H1 (cell line): Measurements from ENCODE around the gene UROC1. TPM values are rescaled to one million over a fixed set of nuclear protein-coding genes. Genes with fewer than 3 reads are reported as not detected.

Experiments
- CTCF ChIA-PET: fragments of 300-600 bp; sonication (Branson Sonifier 250); formaldehyde crosslinking; loops from one replicate; lab custom pipeline; 2021; ENCODE audit not compliant: partially characterized antibody; lab: Charles Lee
- POLR2A ChIA-PET: fragments of 300-600 bp; sonication (Branson Sonifier 250); formaldehyde crosslinking; loops from one replicate; lab custom pipeline; 2021; ENCODE audit warnings: inconsistent platforms; ENCODE audit not compliant: partially characterized antibody; lab: Charles Lee
- DNase-seq, 2 experiments: peaks; one replicate each; pipeline versions ENCODE4 v3.0.0 to v3.0.0-alpha.2; 2010 to 2022; ENCODE audit warnings: low spot score in 2 of 2, low read depth in 1 of 2, mixed read lengths in 1 of 2
- FAIRE-seq: peaks from 2 replicates; lab custom pipeline; 2011; peaks lifted over from hg19 to GRCh38; lab: Jason Lieb, UNC
- H2AFZ ChIP-seq: 2 replicates; pipeline ENCODE4 v1.8.1; 2012; ENCODE audit warnings: low read length, inconsistent platforms
- H2AK5ac ChIP-seq: 2 replicates; pipeline ENCODE4 v1.6.1; 2013; ENCODE audit warnings: low read depth, low read length
- H2BK120ac ChIP-seq: replicated peaks from 2 replicates; pipeline ENCODE3; 2013; ENCODE audit warnings: low read depth, low read length, inconsistent platforms
- H2BK12ac ChIP-seq: 2 replicates; pipeline ENCODE4 v1.6.1; 2013; ENCODE audit warnings: low read depth, low read length
- H2BK15ac ChIP-seq: 2 replicates; pipeline ENCODE4 v1.6.1; 2013; ENCODE audit warnings: low read length
- H2BK20ac ChIP-seq: 2 replicates; pipeline ENCODE4 v1.6.1; 2013; ENCODE audit warnings: low read length
- H2BK5ac ChIP-seq: 2 replicates; pipeline ENCODE4 v1.6.1; 2013; ENCODE audit warnings: low read depth, low read length
- H3K14ac ChIP-seq: 2 replicates; pipeline ENCODE4 v1.6.1; 2013; ENCODE audit warnings: inconsistent platforms; ENCODE audit not compliant: insufficient read length
- H3K18ac ChIP-seq: 2 replicates; pipeline ENCODE4 v1.6.1; 2013; ENCODE audit warnings: low read length; ENCODE audit errors: extremely low read depth
- H3K23ac ChIP-seq: 2 replicates; pipeline ENCODE4 v1.6.1; 2013; ENCODE audit warnings: inconsistent platforms; ENCODE audit not compliant: insufficient read length
- H3K23me2 ChIP-seq: 2 replicates; pipeline ENCODE4 v1.6.1; 2013; ENCODE audit warnings: low read depth, low read length
- H3K27ac ChIP-seq: 2 replicates; pipeline ENCODE4 v1.6.1; 2011; ENCODE audit warnings: low read depth, low read length, inconsistent platforms
- H3K27me3 ChIP-seq, 4 experiments: replicated peaks in 1 of 4; 1 replicate in 1 of 4; 2 replicates in 3 of 4; pipeline versions ENCODE4 v1.6.1 to v1.8.1; 2011 to 2013; ENCODE audit warnings: low read length in 3 of 4, mild to moderate bottlenecking in 3 of 4, inconsistent platforms in 2 of 4, mixed read lengths in 2 of 4, moderate library complexity in 1 of 4; ENCODE audit not compliant: control insufficient read depth in 3 of 4, insufficient read depth in 3 of 4; ENCODE audit errors: extremely low read depth in 1 of 4
- H3K36me3 ChIP-seq, 4 experiments: 2 replicates each; pipeline versions ENCODE4 v1.6.1 to v1.8.1; 2011 to 2013; ENCODE audit warnings: mild to moderate bottlenecking in 4 of 4, low read length in 3 of 4, moderate library complexity in 2 of 4, control low read depth in 1 of 4, inconsistent platforms in 1 of 4; ENCODE audit not compliant: insufficient read depth in 4 of 4, control insufficient read depth in 2 of 4
- H3K4ac ChIP-seq: replicated peaks from 2 replicates; pipeline ENCODE3; 2013; ENCODE audit warnings: low read length, low read depth, mixed read lengths, inconsistent platforms; ENCODE audit not compliant: insufficient read length
- H3K4me1 ChIP-seq, 4 experiments: replicated peaks in 1 of 4; 1 replicate in 1 of 4; 2 replicates in 3 of 4; pipeline versions ENCODE4 v1.6.1 to v1.8.1; 2011 to 2013; ENCODE audit warnings: low read length in 3 of 4, inconsistent platforms in 2 of 4, mixed read lengths in 1 of 4; ENCODE audit not compliant: insufficient read depth in 4 of 4, control insufficient read depth in 3 of 4
- H3K4me2 ChIP-seq, 2 experiments: 2 replicates each; pipeline versions ENCODE4 v1.6.1 to v1.8.1; 2011 to 2013; ENCODE audit warnings: low read depth in 2 of 2, low read length in 2 of 2, control low read depth in 1 of 2, inconsistent platforms in 1 of 2, mild to moderate bottlenecking in 1 of 2; ENCODE audit not compliant: insufficient read depth in 1 of 2
- H3K4me3 ChIP-seq, 4 experiments: fragments of 200-600, 300-600 bp in 1 of 4; sonication (generic), shearing (Covaris generic), sonication (Bioruptor Twin) in 1 of 4; 2 replicates each; pipeline versions ENCODE4 v1.5.1 to v1.8.1; 2011 to 2016; ENCODE audit warnings: low read length in 4 of 4, low read depth in 3 of 4, control low read depth in 2 of 4, inconsistent platforms in 2 of 4, mild to moderate bottlenecking in 2 of 4, mixed read lengths in 1 of 4, moderate library complexity in 1 of 4; ENCODE audit not compliant: insufficient read depth in 2 of 4; ENCODE audit errors: extremely low read depth in 1 of 4
- H3K56ac ChIP-seq: replicated peaks from 2 replicates; pipeline ENCODE3; 2013; ENCODE audit warnings: low read depth, mild to moderate bottlenecking, mixed read lengths, low read length, inconsistent platforms; ENCODE audit not compliant: insufficient read length
- H3K79me1 ChIP-seq: 2 replicates; pipeline ENCODE4 v1.6.1; 2013; ENCODE audit warnings: low read depth, low read length, control low read depth
- H3K79me2 ChIP-seq, 2 experiments: 2 replicates each; pipeline versions ENCODE4 v1.6.1 to v1.8.1; 2012 to 2013; ENCODE audit warnings: low read length in 2 of 2, mild to moderate bottlenecking in 2 of 2, inconsistent platforms in 1 of 2; ENCODE audit not compliant: insufficient read depth in 2 of 2, control insufficient read depth in 1 of 2
- H3K9ac ChIP-seq, 4 experiments: replicated peaks in 1 of 4; 1 replicate in 1 of 4; 2 replicates in 3 of 4; pipeline versions ENCODE4 v1.6.1 to v1.8.1; 2011 to 2013; ENCODE audit warnings: low read depth in 3 of 4, low read length in 3 of 4, control low read depth in 2 of 4, mild to moderate bottlenecking in 2 of 4, moderate library complexity in 2 of 4, inconsistent platforms in 1 of 4; ENCODE audit errors: extremely low read depth in 1 of 4
- H3K9me3 ChIP-seq, 2 experiments: 2 replicates each; pipeline versions ENCODE4 v1.6.1 to v1.8.1; 2012 to 2013; ENCODE audit warnings: mild to moderate bottlenecking in 2 of 2, moderate library complexity in 2 of 2, control low read depth in 1 of 2, inconsistent platforms in 1 of 2, low read depth in 1 of 2, low read length in 1 of 2, mixed read lengths in 1 of 2; ENCODE audit not compliant: insufficient read depth in 2 of 2
- H4K20me1 ChIP-seq, 2 experiments: replicated peaks in 1 of 2; 2 replicates each; pipeline versions ENCODE3 to v1.8.1; 2011 to 2013; ENCODE audit warnings: inconsistent platforms in 2 of 2, low read length in 2 of 2, mild to moderate bottlenecking in 1 of 2; ENCODE audit not compliant: insufficient read depth in 2 of 2, control insufficient read depth in 1 of 2
- H4K5ac ChIP-seq: 2 replicates; pipeline ENCODE4 v1.6.1; 2013; ENCODE audit warnings: low read length, low read depth, mixed read lengths, inconsistent platforms; ENCODE audit not compliant: insufficient read length
- H4K8ac ChIP-seq: 2 replicates; pipeline ENCODE4 v1.8.0; 2013; ENCODE audit warnings: mild to moderate bottlenecking, moderate library complexity, low read length, inconsistent platforms; ENCODE audit not compliant: insufficient read depth; ENCODE audit errors: extremely low read depth
- H4K91ac ChIP-seq: replicated peaks from 2 replicates; pipeline ENCODE3; 2013; ENCODE audit warnings: low read length, mixed read lengths, inconsistent platforms; ENCODE audit not compliant: insufficient read length
- ASH2L ChIP-seq: fragments of 200-600, 300-600 bp; sonication (generic); IDR thresholded peaks from one replicate; pipeline ENCODE4 v1.7.1; 2017; ENCODE audit warnings: low read length
- CBX5 ChIP-seq: fragments of 300-800, 300-1000 bp; sonication (generic); IDR thresholded peaks from 2 replicates; pipeline ENCODE4 v1.7.1; 2016; ENCODE audit warnings: antibody characterized with exemption, low read length, low read depth
- HDAC2 ChIP-seq, 2 experiments: fragments of 300-600 bp in 1 of 2; sonication (generic) in 1 of 2; IDR thresholded peaks; 2 replicates each; pipeline ENCODE4 v1.6.1; 2011 to 2012; ENCODE audit warnings: low read depth in 2 of 2, low read length in 2 of 2, mild to moderate bottlenecking in 2 of 2, moderate library complexity in 2 of 2, borderline replicate concordance in 1 of 2, inconsistent platforms in 1 of 2
- NANOG ChIP-seq: IDR thresholded peaks from 2 replicates; pipeline ENCODE4 v1.6.1; 2011; ENCODE audit warnings: low read length, low read depth, mild to moderate bottlenecking, inconsistent platforms; ENCODE audit not compliant: insufficient read depth, poor library complexity, severe bottlenecking
- NRF1 ChIP-seq: IDR thresholded peaks from 2 replicates; pipeline ENCODE4 v1.6.1; 2011; ENCODE audit warnings: mild to moderate bottlenecking, low read depth, low read length, improper control_type of control experiment
- RAD21 ChIP-seq, 2 experiments: IDR thresholded peaks in 1 of 2; conservative IDR thresholded peaks in 1 of 2; 2 replicates each; pipeline ENCODE4 v1.6.1; 2011; ENCODE audit warnings: low read depth in 2 of 2, low read length in 2 of 2, improper control_type of control experiment in 1 of 2, inconsistent platforms in 1 of 2, mild to moderate bottlenecking in 1 of 2, moderate library complexity in 1 of 2
- SIX5 ChIP-seq: IDR thresholded peaks from 2 replicates; pipeline ENCODE4 v1.6.1; 2011; ENCODE audit warnings: mild to moderate bottlenecking, low read depth, low read length
- TCF12 ChIP-seq: IDR thresholded peaks from 2 replicates; pipeline ENCODE4 v1.6.1; 2011; ENCODE audit warnings: low read depth, mild to moderate bottlenecking, low read length
- YY1 ChIP-seq: IDR thresholded peaks from 2 replicates; pipeline ENCODE4 v1.6.1; 2011; ENCODE audit warnings: low read depth, mild to moderate bottlenecking, low read length
- WGBS, 2 experiments: shearing (Covaris generic) in 1 of 2; methylation state at CpG; one replicate each; pipeline versions ENCODE4 v1.1.6 to v1.1.7; 2013 to 2015; ENCODE audit warnings: low lambda C conversion rate in 2 of 2, mixed read lengths in 2 of 2, inconsistent platforms in 1 of 2, low coverage in 1 of 2, missing lambda C conversion rate in 1 of 2; ENCODE audit not compliant: insufficient replicate concordance in 2 of 2, insufficient coverage in 1 of 2, insufficient read length in 1 of 2; ENCODE audit errors: extremely low coverage in 1 of 2, missing lambda C conversion rate in 1 of 2; 5-methylcytosine and 5-hydroxymethylcytosine counted together
- polyA plus RNA-seq, 7 experiments: library from polyadenylated mRNA; depleted of rRNA in 3 of 7; stranded (reverse) in 5 of 7; unstranded in 2 of 7; fragments of >200 nt in 5 of 7; fragments of 200-250 nt in 2 of 7; gene quantifications; 1 replicate in 5 of 7; 2 replicates in 1 of 7; 4 replicates in 1 of 7; pipeline versions ENCODE4 v1.2.1 to v1.2.3, GENCODE V29; 2011 to 2013; ENCODE audit warnings: missing spikeins in 2 of 7, mixed read lengths in 2 of 7
- total RNA-seq: library from RNA; stranded (reverse); fragmentation: NEBNext Ultra II Directional; extraction: Animal tissue kit (Norgen Biotek cat#: 25700); gene quantifications from 2 replicates; pipeline ENCODE4 v1.2.1, GENCODE V29; 2021
- TF ChIP-seq, protein P1 (sequence below): IDR thresholded peaks from 2 replicates; pipeline ENCODE4 v1.6.1; 2011; ENCODE audit warnings: low read length, improper control_type of control experiment

The UROC1 gene
- total and polyA plus RNA-seq, 2 of the 8 experiments (the other 6 are each of a cell fraction or from before 2014, with no cell fraction given): 0.03 TPM; not detected in 1

DNA sequence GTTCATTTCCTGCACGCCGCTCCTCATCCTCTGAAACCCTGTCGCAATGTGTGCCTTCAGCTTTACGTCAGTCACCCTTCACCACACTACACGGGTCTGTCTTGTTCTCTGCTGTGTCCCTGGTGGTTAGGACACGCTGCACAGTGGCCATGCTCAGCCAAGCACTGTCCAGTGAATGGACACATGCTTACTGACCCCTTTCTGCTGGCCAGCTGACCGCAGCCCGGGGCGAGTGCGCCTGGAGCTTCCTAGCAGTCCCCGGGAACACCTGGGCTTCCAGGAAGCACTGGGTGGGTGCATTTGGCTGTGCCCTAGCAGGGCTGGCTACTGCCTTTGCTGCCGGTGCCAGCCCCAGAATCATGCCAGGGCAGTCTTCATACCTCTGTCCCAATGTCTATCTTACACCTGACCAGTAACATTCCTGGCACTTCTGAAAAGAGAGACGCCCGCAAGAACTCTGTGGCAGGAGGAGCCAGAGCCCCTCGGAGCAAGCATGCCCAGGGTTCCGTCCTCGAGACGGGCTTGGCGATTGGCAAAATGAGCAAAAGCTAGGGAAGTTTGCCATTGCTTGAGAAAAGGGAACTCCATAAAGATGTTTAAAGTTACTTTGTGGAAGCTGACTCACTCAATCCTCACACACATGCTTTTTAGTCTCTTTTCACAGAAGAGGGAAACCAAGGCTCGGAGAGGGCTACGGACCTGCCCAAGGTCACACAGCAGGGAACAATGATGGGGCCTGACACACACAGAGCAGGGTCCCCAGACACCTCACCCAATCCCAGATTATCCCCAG is 26.2 kb downstream of the UROC1 start:
- Histone ChIP-seq H3K23me2 (0 out of 2 replicates have a peak, but pooled peaks cover 1% of the 10 kb centered on the region), H2BK12ac (no peak overlapping the region), H3K27ac (no peak overlapping the region), H3K4me2 (no peak overlapping the region), H2AK5ac (no peak overlapping the region), H3K9me3 (no peaks in the 10 kb centered on the region), H3K14ac (no peak overlapping the region), H2BK20ac (0 out of 2 replicates have a peak overlapping the region, but pooled peaks have one; percentile 61), H2BK15ac (0 out of 2 replicates have a peak overlapping the region, but pooled peaks have one; percentile 88), H3K23ac (no peak overlapping the region), H3K27me3 (0 out of 7 replicates have a peak, but pooled peaks cover 0 to 2% (median 0%) of the 10 kb centered on the region in 4 experiments), H3K4me1 (peaks cover 0 to 6% (median 2%) of the 10 kb centered on the region in 4 experiments; a peak in 1 of 7 replicates), H2BK5ac (peak overlapping the region; percentile 81; the same call in 1 of the 2 replicates), H4K5ac (no peak overlapping the region), H4K8ac (no peak overlapping the region), H3K9ac (no peak overlapping the region), H4K20me1 (no peaks in the 10 kb centered on the region), H3K4ac (no peak overlapping the region), H3K79me1 (no peaks in the 10 kb centered on the region), H3K79me2 (no peaks in the 10 kb centered on the region), H2BK120ac (no peak overlapping the region), H3K4me3 (no peak overlapping the region), H4K91ac (peak overlapping the region; percentile 5), H2AFZ (no peak overlapping the region), H3K56ac (no peak overlapping the region), H3K18ac (no peak overlapping the region; the same call in 1 of the 2 replicates), H3K36me3 (no peaks in the 10 kb centered on the region)
- POLR2A ChIA-PET: interaction anchor here (1.3 kb wide), 1 partner anchor 17 kb away, joined by 4 read pairs; no protein-coding TSS in a partner anchor
- CTCF ChIA-PET: interaction anchor here (0.6 to 5.7 kb wide), 11 partner anchors 8 to 340 kb away, joined by 3 to 49 read pairs (median 3); partner anchors contain the start of gene CHST13
- DNase-seq: no peak
- FAIRE-seq: no peak
- WGBS, 2 experiments: 87% methylated on average over 21 of the region's 21 CpGs; no CpG with 5 or more reads in 1 of the 2 experiments
- TF ChIP-seq ASH2L (no peak), NRF1 (no peak), HDAC2 (IDR thresholded peaks at IDR 0.05; ENCODE audit: borderline replicate concordance in 1 of 2, low read depth in 2 of 2, low read length in 2 of 2) (no peak), NANOG (no peak), SIX5 (no peak), RAD21 (IDR thresholded peaks at IDR 0.05 in 1 of 2, conservative IDR thresholded peaks at IDR 0.05 in 1 of 2; ENCODE audit: low read depth in 2 of 2, low read length in 2 of 2) (no peak), YY1 (no peak), TCF12 (no peak), CBX5 (no peak)
- TF ChIP-seq, protein P1, sequence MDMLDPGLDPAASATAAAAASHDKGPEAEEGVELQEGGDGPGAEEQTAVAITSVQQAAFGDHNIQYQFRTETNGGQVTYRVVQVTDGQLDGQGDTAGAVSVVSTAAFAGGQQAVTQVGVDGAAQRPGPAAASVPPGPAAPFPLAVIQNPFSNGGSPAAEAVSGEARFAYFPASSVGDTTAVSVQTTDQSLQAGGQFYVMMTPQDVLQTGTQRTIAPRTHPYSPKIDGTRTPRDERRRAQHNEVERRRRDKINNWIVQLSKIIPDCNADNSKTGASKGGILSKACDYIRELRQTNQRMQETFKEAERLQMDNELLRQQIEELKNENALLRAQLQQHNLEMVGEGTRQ: no peak
